ENCODE data around the gene IL21R. TPM values are rescaled to one million over a fixed set of nuclear protein-coding genes. Genes with fewer than 3 reads are reported as not detected.

Gene IL21R
- total and polyA plus RNA-seq, 2 donors (not counting 1 experiment from before 2014, with no cell fraction given), result 28.5 to 32.1 TPM

DNA sequence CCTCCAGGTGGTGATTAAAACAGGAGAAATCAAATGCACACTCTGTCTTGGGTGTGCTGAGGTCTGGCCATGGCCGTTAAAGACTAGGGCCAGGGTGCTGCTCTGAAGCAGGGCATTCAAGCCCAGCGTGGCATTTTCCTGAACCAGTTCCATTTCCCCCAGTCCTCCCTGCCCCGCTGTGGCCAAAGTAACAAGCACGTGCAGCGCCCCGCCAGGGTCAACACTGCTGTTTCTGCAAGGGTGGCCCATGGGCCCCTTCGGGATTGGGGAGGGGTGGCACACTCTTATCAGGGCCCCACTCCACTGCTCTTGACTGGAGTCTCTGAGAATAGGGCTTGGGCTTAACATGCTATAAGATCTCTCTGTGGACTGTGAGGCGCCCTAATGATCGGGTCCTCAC, 72.9 kb downstream of the IL21R start:
- H3K27me3 ChIP-seq (replicated peaks in 1 of 4; ENCODE audit: control extremely low read depth in 1 of 4, control insufficient read depth in 3 of 4, insufficient read depth in 4 of 4, low read length in 3 of 4), result no peaks in the 10 kb centered on the region
- H3K4me1 Mint-ChIP-seq, result no peaks in the 10 kb centered on the region
- no peaks in the 10 kb centered on the region for H4K20me1 ChIP-seq (ENCODE audit: control insufficient read depth, insufficient read depth, low read length, poor library complexity, severe bottlenecking)
- no peaks in the 10 kb centered on the region for H3K9me3 ChIP-seq (ENCODE audit: control extremely low read depth in 1 of 3, control insufficient read depth in 2 of 3, insufficient read depth in 1 of 3, low read length in 2 of 3)
- H3K27ac ChIP-seq (ENCODE audit: low read length in 2 of 2), result no peak overlapping the region
- H3K27ac Mint-ChIP-seq, result no peak overlapping the region
- ChIA-PET POLR2A (no interaction called here), CTCF (no interaction called here)
- H3K9ac ChIP-seq (ENCODE audit: low read length), result no peak overlapping the region
- TF ChIP-seq, protein P1, sequence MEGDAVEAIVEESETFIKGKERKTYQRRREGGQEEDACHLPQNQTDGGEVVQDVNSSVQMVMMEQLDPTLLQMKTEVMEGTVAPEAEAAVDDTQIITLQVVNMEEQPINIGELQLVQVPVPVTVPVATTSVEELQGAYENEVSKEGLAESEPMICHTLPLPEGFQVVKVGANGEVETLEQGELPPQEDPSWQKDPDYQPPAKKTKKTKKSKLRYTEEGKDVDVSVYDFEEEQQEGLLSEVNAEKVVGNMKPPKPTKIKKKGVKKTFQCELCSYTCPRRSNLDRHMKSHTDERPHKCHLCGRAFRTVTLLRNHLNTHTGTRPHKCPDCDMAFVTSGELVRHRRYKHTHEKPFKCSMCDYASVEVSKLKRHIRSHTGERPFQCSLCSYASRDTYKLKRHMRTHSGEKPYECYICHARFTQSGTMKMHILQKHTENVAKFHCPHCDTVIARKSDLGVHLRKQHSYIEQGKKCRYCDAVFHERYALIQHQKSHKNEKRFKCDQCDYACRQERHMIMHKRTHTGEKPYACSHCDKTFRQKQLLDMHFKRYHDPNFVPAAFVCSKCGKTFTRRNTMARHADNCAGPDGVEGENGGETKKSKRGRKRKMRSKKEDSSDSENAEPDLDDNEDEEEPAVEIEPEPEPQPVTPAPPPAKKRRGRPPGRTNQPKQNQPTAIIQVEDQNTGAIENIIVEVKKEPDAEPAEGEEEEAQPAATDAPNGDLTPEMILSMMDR (IDR thresholded peaks at IDR 0.05), result no peak
- no peak for TF ChIP-seq EZH2 (IDR thresholded peaks at IDR 0.05; ENCODE audit: borderline replicate concordance, insufficient read depth, low read depth, low read length, poor library complexity, severe bottlenecking)
- DNase-seq (no peak), ATAC-seq (ENCODE audit: low read depth) (no peak)
- no peaks in the 10 kb centered on the region for H3K27me3 Mint-ChIP-seq
- no peak overlapping the region for H3K4me3 Mint-ChIP-seq
- WGBS (ENCODE audit: insufficient coverage), result 98% methylated on average over 7 of the region's 9 CpGs
- H3K36me3 ChIP-seq (replicated peaks in 1 of 2; ENCODE audit: control extremely low read depth in 1 of 2, control insufficient read depth in 1 of 2, extremely low read depth in 1 of 2, insufficient read depth in 2 of 2, low read length in 1 of 2), result peaks cover 9 to 80% of the 10 kb centered on the region in 2 experiments
- H2AFZ ChIP-seq (ENCODE audit: insufficient read depth, low read depth, low read length, poor library complexity, severe bottlenecking), result no peak overlapping the region
- no peak overlapping the region for H3K4me2 ChIP-seq (replicated peaks; ENCODE audit: low read depth, low read length, poor library complexity, severe bottlenecking)
- no peak overlapping the region for H3K4me3 ChIP-seq (ENCODE audit: control extremely low read depth in 1 of 5, extremely low read depth in 1 of 5, insufficient read depth in 1 of 5, low read depth in 2 of 5, low read length in 4 of 5)
- no peaks in the 10 kb centered on the region for H3K9me3 Mint-ChIP-seq (ENCODE audit: insufficient read depth)
- intact Hi-C loops (cut with micrococcal nuclease), result no loop called here
- no peaks in the 10 kb centered on the region for H3K79me2 ChIP-seq (ENCODE audit: control insufficient read depth, insufficient read depth, low read length)
- H3K4me1 ChIP-seq (ENCODE audit: control insufficient read depth in 2 of 2, insufficient read depth in 2 of 2, low read length in 2 of 2), result no peaks in the 10 kb centered on the region

DNA sequence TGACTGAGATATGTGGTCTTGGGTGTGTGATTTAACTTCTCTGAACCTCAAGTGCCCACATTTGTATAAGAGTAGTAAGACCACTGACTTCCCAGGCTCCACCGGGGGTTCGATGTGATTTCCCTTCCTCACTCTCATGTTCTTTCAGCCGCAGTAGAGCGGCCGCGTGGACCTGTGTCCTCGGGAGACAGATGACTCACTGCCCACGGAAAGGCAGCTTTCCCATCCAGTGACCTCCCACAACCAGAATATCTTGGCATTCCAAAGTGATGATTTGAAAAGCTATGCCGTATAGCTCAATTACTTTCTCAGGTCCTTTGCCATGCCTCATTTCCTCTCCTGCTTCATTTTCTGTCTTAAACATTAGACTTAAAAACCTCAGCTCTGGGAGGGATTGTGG, 73.6 kb downstream of the IL21R start:
- Histone ChIP-seq H3K9ac (ENCODE audit: low read length) (no peak overlapping the region), H3K4me1 (ENCODE audit: control insufficient read depth in 2 of 2, insufficient read depth in 2 of 2, low read length in 2 of 2) (no peaks in the 10 kb centered on the region), H3K4me2 (replicated peaks; ENCODE audit: low read depth, low read length, poor library complexity, severe bottlenecking) (no peak overlapping the region), H2AFZ (ENCODE audit: insufficient read depth, low read depth, low read length, poor library complexity, severe bottlenecking) (no peak overlapping the region), H3K9me3 (ENCODE audit: control extremely low read depth in 1 of 3, control insufficient read depth in 2 of 3, insufficient read depth in 1 of 3, low read length in 2 of 3) (no peaks in the 10 kb centered on the region), H4K20me1 (ENCODE audit: control insufficient read depth, insufficient read depth, low read length, poor library complexity, severe bottlenecking) (no peaks in the 10 kb centered on the region), H3K4me3 (ENCODE audit: control extremely low read depth in 1 of 5, extremely low read depth in 1 of 5, insufficient read depth in 1 of 5, low read depth in 2 of 5, low read length in 4 of 5) (no peak overlapping the region), H3K27ac (ENCODE audit: low read length in 2 of 2) (no peak overlapping the region), H3K27me3 (replicated peaks in 1 of 4; ENCODE audit: control extremely low read depth in 1 of 4, control insufficient read depth in 3 of 4, insufficient read depth in 4 of 4, low read length in 3 of 4) (no peaks in the 10 kb centered on the region), H3K79me2 (ENCODE audit: control insufficient read depth, insufficient read depth, low read length) (no peaks in the 10 kb centered on the region), H3K36me3 (replicated peaks in 1 of 2; ENCODE audit: control extremely low read depth in 1 of 2, control insufficient read depth in 1 of 2, extremely low read depth in 1 of 2, insufficient read depth in 2 of 2, low read length in 1 of 2) (peaks cover 10 to 79% of the 10 kb centered on the region in 2 experiments)
- DNase-seq (no peak), ATAC-seq (ENCODE audit: low read depth) (no peak)
- H3K27me3 Mint-ChIP-seq, result no peaks in the 10 kb centered on the region
- H3K9me3 Mint-ChIP-seq (ENCODE audit: insufficient read depth), result no peaks in the 10 kb centered on the region
- H3K4me3 Mint-ChIP-seq, result no peak overlapping the region
- ChIA-PET CTCF (interaction anchor here (0.9 kb wide), 1 partner anchor 16 kb away, joined by 3 read pairs; no protein-coding TSS in a partner anchor), POLR2A (no interaction called here)
- 95% methylated on average over 6 of the region's 9 CpGs for WGBS (ENCODE audit: insufficient coverage)
- H3K4me1 Mint-ChIP-seq, result no peaks in the 10 kb centered on the region
- no peak overlapping the region for H3K27ac Mint-ChIP-seq
- intact Hi-C loops (cut with micrococcal nuclease), result no loop called here
- TF ChIP-seq, protein P1 (IDR thresholded peaks at IDR 0.05), result no peak
- no peak for TF ChIP-seq EZH2 (IDR thresholded peaks at IDR 0.05; ENCODE audit: borderline replicate concordance, insufficient read depth, low read depth, low read length, poor library complexity, severe bottlenecking)
